ENCODE results near the gene KATNBL1. TPM values are rescaled to one million over a fixed set of nuclear protein-coding genes. Genes with fewer than 3 reads are reported as not detected.

Gene KATNBL1
- total RNA-seq, 1 experiment from 2014 or later = 46.8 TPM

GRCh38 chr15:34179234-34179633, 30.7 kb downstream of the KATNBL1 start:
- Histone ChIP-seq H3K23ac (ENCODE audit: insufficient read length, low read depth, low read length) (no peak overlapping the region), H3K4ac (ENCODE audit: low read depth, low read length) (no peak overlapping the region), H2BK12ac (ENCODE audit: insufficient read length, low read depth, low read length) (no peak overlapping the region), H2BK5ac (ENCODE audit: insufficient read length, low read length) (no peak overlapping the region), H3K23me2 (ENCODE audit: insufficient read length, low read depth, low read length, poor library complexity, severe bottlenecking) (no peaks in the 10 kb centered on the region), H3K14ac (ENCODE audit: insufficient read depth, low read length) (no peak overlapping the region), H2AFZ (ENCODE audit: low read length) (no peak overlapping the region), H4K5ac (ENCODE audit: insufficient read length, low read depth, low read length) (no peak overlapping the region), H3K79me1 (ENCODE audit: insufficient read depth, low read depth, low read length, poor library complexity, severe bottlenecking) (peaks cover 7% of the 10 kb centered on the region), H3K27ac (ENCODE audit: insufficient read length, low read depth, low read length) (no peak overlapping the region), H3K9ac (ENCODE audit: extremely low read depth, insufficient read length, low read length) (no peak overlapping the region), H4K91ac (ENCODE audit: insufficient read length, low read depth, low read length) (no peak overlapping the region), H3K4me1 (ENCODE audit: insufficient read depth, low read length) (no peaks in the 10 kb centered on the region), H3K79me2 (ENCODE audit: insufficient read depth, low read length) (no peaks in the 10 kb centered on the region; the same call in 1 of the 2 replicates), H4K20me1 (ENCODE audit: control insufficient read depth, insufficient read depth, insufficient read length) (no peaks in the 10 kb centered on the region), H3K18ac (ENCODE audit: insufficient read length, low read depth, low read length) (no peak overlapping the region), H2AK5ac (ENCODE audit: insufficient read length, low read length) (no peak overlapping the region), H2BK120ac (ENCODE audit: low read depth, low read length, poor library complexity, severe bottlenecking) (no peak overlapping the region), H2BK15ac (ENCODE audit: low read depth, low read length) (no peak overlapping the region), H4K8ac (replicated peaks; ENCODE audit: insufficient read length, low read depth, low read length) (no peak overlapping the region), H3K56ac (ENCODE audit: insufficient read length, low read depth, low read length) (no peak overlapping the region), H3K27me3 (ENCODE audit: insufficient read depth, low read length) (no peaks in the 10 kb centered on the region), H3T11ph (ENCODE audit: low read length) (no peak overlapping the region), H3K9me3 (ENCODE audit: control insufficient read depth, low read depth, low read length) (no peaks in the 10 kb centered on the region), H3K4me2 (ENCODE audit: insufficient read depth, insufficient read length, low read length) (no peak overlapping the region), H2BK20ac (ENCODE audit: low read depth, low read length, poor library complexity, severe bottlenecking) (no peak overlapping the region)
- Mint-ChIP-seq H3K27ac (no peak overlapping the region; a peak in 1 of 7 replicates), H3K9me3 (peaks cover under 1 to 4% of the 10 kb centered on the region in 2 experiments; a peak in 4 of 5 replicates), H3K4me3 (no peak overlapping the region), H3K27me3 (ENCODE audit: low read depth) (no peaks in the 10 kb centered on the region), H3K36me3 (ENCODE audit: insufficient read depth in 1 of 3, low read depth in 3 of 3) (peaks cover 4 to 11% (median 9%) of the 10 kb centered on the region in 3 experiments), H3K4me1 (peaks cover 8 to 15% of the 10 kb centered on the region in 2 experiments)
- no CpG with 5 or more reads among the region's 3 CpGs for WGBS (ENCODE audit: extremely low coverage, insufficient read length, low lambda C conversion rate)
- no peak for DNase-seq
- TF ChIP-seq, protein P1, sequence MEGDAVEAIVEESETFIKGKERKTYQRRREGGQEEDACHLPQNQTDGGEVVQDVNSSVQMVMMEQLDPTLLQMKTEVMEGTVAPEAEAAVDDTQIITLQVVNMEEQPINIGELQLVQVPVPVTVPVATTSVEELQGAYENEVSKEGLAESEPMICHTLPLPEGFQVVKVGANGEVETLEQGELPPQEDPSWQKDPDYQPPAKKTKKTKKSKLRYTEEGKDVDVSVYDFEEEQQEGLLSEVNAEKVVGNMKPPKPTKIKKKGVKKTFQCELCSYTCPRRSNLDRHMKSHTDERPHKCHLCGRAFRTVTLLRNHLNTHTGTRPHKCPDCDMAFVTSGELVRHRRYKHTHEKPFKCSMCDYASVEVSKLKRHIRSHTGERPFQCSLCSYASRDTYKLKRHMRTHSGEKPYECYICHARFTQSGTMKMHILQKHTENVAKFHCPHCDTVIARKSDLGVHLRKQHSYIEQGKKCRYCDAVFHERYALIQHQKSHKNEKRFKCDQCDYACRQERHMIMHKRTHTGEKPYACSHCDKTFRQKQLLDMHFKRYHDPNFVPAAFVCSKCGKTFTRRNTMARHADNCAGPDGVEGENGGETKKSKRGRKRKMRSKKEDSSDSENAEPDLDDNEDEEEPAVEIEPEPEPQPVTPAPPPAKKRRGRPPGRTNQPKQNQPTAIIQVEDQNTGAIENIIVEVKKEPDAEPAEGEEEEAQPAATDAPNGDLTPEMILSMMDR (conservative IDR thresholded peaks at IDR 0.05) = no peak

All from H9 (cell line).